ENCODE results near the gene OSBP. TPM values are rescaled to one million over a fixed set of nuclear protein-coding genes. Genes with fewer than 3 reads are reported as not detected.
A peak's percentile ranks its signal among the peaks of the same experiment; 100 is the strongest.

The OSBP gene
- total RNA-seq (2022) (58.6 and 60.7 TPM in 2 replicates), Bru-seq, nascent RNA (percentile 91 among the genes with signal in this experiment), BruChase-seq, experiment 1, labeled RNA remaining after a 6-hour chase (percentile 88 among the genes with signal in this experiment), BruChase-seq, experiment 2, labeled RNA remaining after a 2-hour chase (percentile 90 among the genes with signal in this experiment)
- long read RNA-seq, full-length matches to known transcripts = 70 of 104 reads
- long read RNA-seq, partial matches to known transcripts = 12 of 104 reads
- long read RNA-seq, other reads (novel, unspliced or antisense) = 22 of 104 reads

- Mint-ChIP-seq H3K27me3 (ENCODE audit: unreplicated experiment) (no peaks in the 10 kb centered on the region), H3K9me3 (ENCODE audit: low read depth, unreplicated experiment) (no peaks in the 10 kb centered on the region), H3K4me1 (ENCODE audit: low read depth, unreplicated experiment) (peaks cover 34% of the 10 kb centered on the region), H3K27ac (ENCODE audit: unreplicated experiment) (peak within 1 kb of the TSS; percentile 99), H3K36me3 (ENCODE audit: insufficient read depth, unreplicated experiment) (peaks cover 50% of the 10 kb centered on the region), H3K4me3 (ENCODE audit: low read depth, unreplicated experiment) (peak within 1 kb of the TSS; percentile 99)
- no TSS peak for BruUV-seq (replicated peaks)
- peak; percentile 96 for DNase-seq
- TF ChIP-seq CTCF (IDR thresholded peaks at IDR 0.05; ENCODE audit: unreplicated experiment) = no peak
- intact Hi-C loops (cut with micrococcal nuclease; ENCODE audit: unreplicated experiment) = loop anchor here (5.0 kb wide), 1 partner anchor 51 kb away; the partner anchor contains the start of gene PATL1
- CTCF ChIA-PET = interaction anchor here (0.6 to 1.5 kb wide), 3 partner anchors 55 to 471 kb away, joined by 3 to 4 read pairs (median 4); no protein-coding TSS in a partner anchor
These were observed at the start of gene OSBP for GRCh38 chr11:59615637-59616395. Gene OSBP (minus strand): TSS chr11:59615774. CDS start chr11:59615664, 110 bp downstream.

GRCh38 chr11:59660621-59661020 lies 45.0 kb upstream of the OSBP start:
- Mint-ChIP-seq H3K4me1 (ENCODE audit: low read depth, unreplicated experiment) (peaks cover 25% of the 10 kb centered on the region), H3K27ac (ENCODE audit: unreplicated experiment) (no peak overlapping the region), H3K36me3 (ENCODE audit: insufficient read depth, unreplicated experiment) (peaks cover 38% of the 10 kb centered on the region), H3K9me3 (ENCODE audit: low read depth, unreplicated experiment) (no peaks in the 10 kb centered on the region), H3K4me3 (ENCODE audit: low read depth, unreplicated experiment) (no peak overlapping the region), H3K27me3 (ENCODE audit: unreplicated experiment) (no peaks in the 10 kb centered on the region)
- BruUV-seq (replicated peaks) = no TSS peak
- no peak for DNase-seq
- TF ChIP-seq CTCF (IDR thresholded peaks at IDR 0.05; ENCODE audit: unreplicated experiment) = no peak
- CTCF ChIA-PET = no interaction called here
- intact Hi-C loops (cut with micrococcal nuclease; ENCODE audit: unreplicated experiment) = no loop called here

GRCh38 chr11:59659981-59660380 lies 44.4 kb upstream of the OSBP start:
- Mint-ChIP-seq H3K27me3 (ENCODE audit: unreplicated experiment) (no peaks in the 10 kb centered on the region), H3K9me3 (ENCODE audit: low read depth, unreplicated experiment) (no peaks in the 10 kb centered on the region), H3K4me3 (ENCODE audit: low read depth, unreplicated experiment) (no peak overlapping the region), H3K4me1 (ENCODE audit: low read depth, unreplicated experiment) (peaks cover 22% of the 10 kb centered on the region), H3K36me3 (ENCODE audit: insufficient read depth, unreplicated experiment) (peaks cover 32% of the 10 kb centered on the region), H3K27ac (ENCODE audit: unreplicated experiment) (no peak overlapping the region)
- CTCF ChIA-PET = interaction anchor here (0.5 kb wide), 1 partner anchor 12 kb away, joined by 3 read pairs; no protein-coding TSS in a partner anchor
- TF ChIP-seq CTCF (IDR thresholded peaks at IDR 0.05; ENCODE audit: unreplicated experiment) = no peak
- intact Hi-C loops (cut with micrococcal nuclease; ENCODE audit: unreplicated experiment) = no loop called here
- no TSS peak for BruUV-seq (replicated peaks)
- no peak for DNase-seq

- no peak overlapping the region for H3K4me3 Mint-ChIP-seq (ENCODE audit: low read depth, unreplicated experiment)
- no TSS peak for BruUV-seq (replicated peaks)
- no peaks in the 10 kb centered on the region for H3K27me3 Mint-ChIP-seq (ENCODE audit: unreplicated experiment)
- no peak overlapping the region for H3K27ac Mint-ChIP-seq (ENCODE audit: unreplicated experiment)
- no peak for TF ChIP-seq CTCF (IDR thresholded peaks at IDR 0.05; ENCODE audit: unreplicated experiment)
- DNase-seq = no peak
- CTCF ChIA-PET = interaction anchor here (0.6 kb wide), 2 partner anchors 11 to 69 kb away, joined by 4 read pairs; partner anchors contain the start of gene PATL1
- no peaks in the 10 kb centered on the region for H3K9me3 Mint-ChIP-seq (ENCODE audit: low read depth, unreplicated experiment)
- intact Hi-C loops (cut with micrococcal nuclease; ENCODE audit: unreplicated experiment) = no loop called here
- H3K4me1 Mint-ChIP-seq (ENCODE audit: low read depth, unreplicated experiment) = peaks cover 16% of the 10 kb centered on the region
- peaks cover 42% of the 10 kb centered on the region for H3K36me3 Mint-ChIP-seq (ENCODE audit: insufficient read depth, unreplicated experiment)
These were observed 42.5 kb upstream of the OSBP start for GRCh38 chr11:59658036-59658435.
